ENCODE results near the gene C6orf47.
"Not testable (repeated sequence)": the region's sequence is repeated elsewhere in the genome, so short reads cannot be mapped to it uniquely, and the experiment has no call there.

The C6orf47 gene

DNA sequence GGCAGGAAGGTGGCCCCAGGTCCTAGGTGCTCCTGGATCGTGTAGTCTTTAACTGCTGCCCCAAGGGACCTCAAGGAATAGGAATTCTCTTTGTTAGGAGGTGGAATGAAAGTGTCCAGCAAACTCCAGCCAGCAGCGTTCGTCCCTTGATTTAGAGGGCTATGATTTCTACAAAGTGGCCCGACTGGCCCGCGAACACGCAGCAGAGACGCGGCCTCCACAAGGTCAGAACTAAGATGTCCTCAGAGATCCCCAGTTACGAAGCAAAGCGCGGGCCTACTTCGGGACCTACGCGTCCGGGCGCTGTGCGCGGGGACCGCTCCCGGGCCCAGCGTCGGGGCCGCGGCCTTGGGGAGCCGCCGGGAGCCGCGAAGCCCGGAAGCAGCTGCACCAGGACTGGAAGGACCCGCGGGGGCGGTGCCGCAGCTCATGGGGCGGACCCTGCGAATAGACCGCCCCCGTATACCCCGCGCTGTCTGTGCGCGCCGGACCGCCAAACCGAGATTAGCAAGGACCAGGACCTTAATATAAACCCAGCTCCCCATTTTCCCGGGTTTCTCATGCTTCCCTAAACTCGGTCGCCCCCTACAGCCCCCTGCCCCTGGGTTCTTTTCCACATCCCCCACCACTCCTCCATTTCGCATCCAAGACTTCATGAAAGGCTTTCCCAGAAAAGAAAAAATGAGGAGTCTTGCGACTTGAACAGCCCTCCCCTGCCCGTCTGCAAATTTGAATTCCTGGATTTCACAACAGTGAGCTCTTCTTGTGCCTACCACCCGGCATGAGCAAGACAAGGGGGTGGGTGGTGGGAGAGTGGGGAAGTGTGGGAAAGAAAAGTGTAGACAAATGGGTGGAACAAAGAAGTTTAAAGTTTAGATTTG, at the start of gene C6orf47:
TSS of gene C6orf47 (minus strand) at position 398 of the 881 bp plus-strand sequence. CDS start 831 bp downstream, outside the sequence.
- peak; percentile 78 for DNase-seq

DNA sequence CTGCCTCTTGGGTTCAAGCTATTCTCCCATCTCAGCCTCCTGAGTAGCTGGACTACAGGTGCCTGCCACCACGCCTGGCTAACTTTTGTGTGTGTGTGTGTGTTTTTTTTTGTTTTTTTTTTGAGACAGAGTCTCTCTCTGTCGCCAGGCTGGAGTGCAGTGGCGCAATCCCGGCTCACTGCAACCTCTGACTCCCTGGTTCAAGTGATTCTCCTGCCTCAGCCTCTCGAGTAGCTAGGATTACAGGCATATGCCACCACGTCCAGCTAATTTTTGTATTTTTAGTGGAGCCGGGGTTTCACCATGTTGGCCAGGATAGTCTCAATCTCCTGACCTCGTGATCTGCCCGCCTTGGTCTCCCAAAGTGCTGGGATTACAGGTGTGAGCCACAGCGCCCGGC, 48.6 kb upstream of the C6orf47 start:
- DNase-seq = not testable (repeated sequence)

DNA sequence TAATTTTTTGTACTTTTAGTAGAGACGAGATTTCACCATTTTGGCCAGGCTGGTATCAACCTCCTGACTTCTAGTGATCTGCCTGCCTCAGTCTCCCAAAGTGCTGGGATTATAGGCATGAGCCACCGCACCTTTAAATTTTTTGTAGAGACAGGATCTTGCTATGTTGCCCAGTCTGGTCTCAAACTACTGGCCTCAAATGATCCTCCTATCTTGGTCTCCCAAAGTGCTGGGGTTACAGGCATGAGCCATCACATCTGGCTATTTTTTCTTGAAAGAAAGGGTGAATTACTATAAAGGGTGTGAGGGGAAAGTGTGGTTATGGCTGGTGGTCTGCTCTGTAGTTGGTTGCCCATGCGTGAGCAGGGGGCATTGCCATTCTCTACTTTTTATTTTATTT, 47.6 kb upstream of the C6orf47 start:
- DNase-seq = no peak

DNA sequence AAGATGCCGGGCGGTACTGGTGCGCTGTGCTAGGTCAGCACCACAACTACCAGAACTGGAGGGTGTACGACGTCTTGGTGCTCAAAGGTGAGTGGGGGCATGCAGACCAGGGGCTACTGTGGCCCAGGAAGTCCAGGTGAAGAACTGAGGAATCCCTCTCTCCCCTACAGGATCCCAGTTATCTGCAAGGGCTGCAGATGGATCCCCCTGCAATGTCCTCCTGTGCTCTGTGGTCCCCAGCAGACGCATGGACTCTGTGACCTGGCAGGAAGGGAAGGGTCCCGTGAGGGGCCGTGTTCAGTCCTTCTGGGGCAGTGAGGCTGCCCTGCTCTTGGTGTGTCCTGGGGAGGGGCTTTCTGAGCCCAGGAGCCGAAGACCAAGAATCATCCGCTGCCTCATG, 47.1 kb upstream of the C6orf47 start:
- no peak for DNase-seq

- DNase-seq = no peak
Measured at GRCh38 chr6:31706599-31706998, 46.0 kb upstream of the C6orf47 start, which contains the start of gene LY6G6F. Gene LY6G6F, plus strand, starts transcription at chr6:31706866. Its CDS starts 41 bp downstream, at chr6:31706907.

DNA sequence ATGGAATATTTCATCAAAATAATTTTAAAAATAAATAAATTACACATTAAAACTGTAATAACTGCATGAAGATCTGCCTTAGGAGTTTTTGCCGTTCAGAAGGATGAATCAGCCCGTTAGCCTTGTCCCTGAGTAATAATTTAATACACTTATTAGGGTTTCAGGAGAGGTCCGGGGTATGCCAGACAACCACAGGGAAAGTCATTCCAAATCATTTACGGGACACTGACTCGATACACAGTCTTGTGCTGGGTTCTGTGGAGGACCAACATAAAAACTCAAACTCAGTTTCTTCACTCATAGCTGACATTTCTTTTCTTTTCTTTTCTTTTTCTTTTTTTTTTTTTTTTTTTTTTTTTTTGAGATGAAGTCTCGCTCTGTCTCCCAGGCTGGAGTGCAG, 45.4 kb upstream of the C6orf47 start:
- no peak for DNase-seq

- peak; percentile 99 for DNase-seq
Measured at GRCh38 chr6:31702819-31703716, 42.5 kb upstream of the C6orf47 start, which contains the start of gene ABHD16A. Gene ABHD16A, minus strand, starts transcription at chr6:31703324. Its CDS starts 43 bp downstream, at chr6:31703281.

GRCh38 chr6:31702405-31702818, 41.8 kb upstream of the C6orf47 start:
- no peak for DNase-seq

GRCh38 chr6:31701666-31702404, 41.3 kb upstream of the C6orf47 start:
- DNase-seq = peak; percentile 53

- no peak for DNase-seq
Measured at GRCh38 chr6:31700740-31701401, 40.3 kb upstream of the C6orf47 start.

DNA sequence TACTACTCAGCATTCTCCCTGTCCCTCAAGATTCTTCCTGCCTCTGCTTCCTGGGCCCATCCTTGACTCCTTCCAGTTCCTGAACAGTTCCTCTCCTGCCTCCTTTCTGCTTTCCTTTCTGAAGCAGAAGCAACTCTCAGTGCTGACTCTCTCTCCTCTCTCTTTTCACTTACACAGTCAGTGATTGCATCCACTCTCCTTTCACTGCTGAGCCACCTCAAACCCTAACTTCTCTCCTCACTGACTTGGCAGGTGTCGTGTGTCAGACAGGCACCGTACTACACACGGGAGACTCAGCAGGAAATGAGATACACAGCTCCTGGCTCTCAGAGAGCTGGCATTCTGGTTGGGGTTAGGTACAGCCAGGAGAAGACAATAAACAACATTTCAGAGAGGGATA, 37.0 kb upstream of the C6orf47 start:
- DNase-seq = no peak

- no peak for DNase-seq
Measured at GRCh38 chr6:31693535-31693934, 33.0 kb upstream of the C6orf47 start.

- no peak for DNase-seq
Measured at GRCh38 chr6:31692886-31693285, 32.3 kb upstream of the C6orf47 start.

DNA sequence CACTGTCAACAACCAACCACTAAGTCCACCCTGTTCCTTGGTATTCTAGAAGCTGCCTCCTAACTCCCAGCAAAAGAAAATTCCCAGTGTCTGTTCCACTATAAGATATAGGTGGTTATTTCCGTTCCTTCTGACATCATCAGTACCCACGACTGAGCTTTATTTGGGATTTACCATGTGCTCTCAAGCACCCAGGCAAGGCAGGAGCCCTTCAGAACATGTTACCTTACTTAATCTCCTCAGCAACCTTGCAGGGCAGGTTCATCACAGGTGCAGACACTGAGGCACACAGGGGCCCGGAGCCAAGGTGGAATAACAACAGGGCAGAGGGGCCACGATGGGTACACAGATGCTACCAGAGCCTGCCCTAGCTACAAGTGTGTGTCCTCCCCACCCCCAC, 31.8 kb upstream of the C6orf47 start:
- no peak for DNase-seq

DNA sequence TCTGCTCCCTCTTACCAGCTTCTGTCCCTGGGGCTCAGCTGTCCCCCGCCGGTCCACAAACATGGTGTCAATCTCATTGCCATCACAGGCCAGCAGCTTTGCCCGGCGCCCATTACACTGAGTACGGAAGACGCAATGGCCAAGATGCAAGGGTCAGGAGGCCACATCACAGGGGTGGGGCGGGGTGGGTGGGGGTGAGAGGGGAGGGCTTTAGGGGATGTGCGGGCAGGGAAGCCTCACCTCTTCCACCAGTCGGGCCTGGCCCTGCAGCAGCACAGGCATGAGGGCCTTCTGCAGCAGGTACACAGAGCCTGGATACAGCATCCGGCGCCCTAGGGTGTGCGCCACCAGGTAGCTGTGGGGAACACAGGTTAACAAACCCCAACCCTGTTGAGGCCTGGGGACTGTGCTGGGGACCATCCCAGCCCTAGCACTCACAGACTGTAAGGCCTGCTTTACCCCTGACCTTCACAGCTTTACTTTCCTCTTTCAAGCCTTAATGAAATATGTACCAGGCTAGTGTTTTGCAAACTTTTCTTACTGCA, 31.1 kb upstream of the C6orf47 start:
- DNase-seq = no peak

DNA sequence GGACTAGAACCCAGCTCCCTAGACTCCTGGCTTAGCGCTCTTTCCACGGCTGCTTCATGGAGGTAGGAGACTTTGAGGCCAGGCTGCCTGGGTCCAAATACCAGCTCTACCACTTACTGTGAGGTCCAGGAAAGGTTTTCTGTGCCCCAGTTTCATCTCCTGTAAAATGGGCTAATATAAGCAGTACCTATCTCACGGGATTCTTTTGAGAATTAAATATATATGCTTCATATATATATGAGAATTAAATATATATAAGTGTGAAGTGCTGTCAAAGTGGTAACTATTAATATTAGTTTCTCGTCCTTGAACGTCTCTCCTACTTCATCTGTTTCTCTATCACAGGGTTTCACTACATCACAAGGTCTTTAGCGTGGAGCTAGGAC, 30.5 kb upstream of the C6orf47 start:
- DNase-seq = no peak

DNA sequence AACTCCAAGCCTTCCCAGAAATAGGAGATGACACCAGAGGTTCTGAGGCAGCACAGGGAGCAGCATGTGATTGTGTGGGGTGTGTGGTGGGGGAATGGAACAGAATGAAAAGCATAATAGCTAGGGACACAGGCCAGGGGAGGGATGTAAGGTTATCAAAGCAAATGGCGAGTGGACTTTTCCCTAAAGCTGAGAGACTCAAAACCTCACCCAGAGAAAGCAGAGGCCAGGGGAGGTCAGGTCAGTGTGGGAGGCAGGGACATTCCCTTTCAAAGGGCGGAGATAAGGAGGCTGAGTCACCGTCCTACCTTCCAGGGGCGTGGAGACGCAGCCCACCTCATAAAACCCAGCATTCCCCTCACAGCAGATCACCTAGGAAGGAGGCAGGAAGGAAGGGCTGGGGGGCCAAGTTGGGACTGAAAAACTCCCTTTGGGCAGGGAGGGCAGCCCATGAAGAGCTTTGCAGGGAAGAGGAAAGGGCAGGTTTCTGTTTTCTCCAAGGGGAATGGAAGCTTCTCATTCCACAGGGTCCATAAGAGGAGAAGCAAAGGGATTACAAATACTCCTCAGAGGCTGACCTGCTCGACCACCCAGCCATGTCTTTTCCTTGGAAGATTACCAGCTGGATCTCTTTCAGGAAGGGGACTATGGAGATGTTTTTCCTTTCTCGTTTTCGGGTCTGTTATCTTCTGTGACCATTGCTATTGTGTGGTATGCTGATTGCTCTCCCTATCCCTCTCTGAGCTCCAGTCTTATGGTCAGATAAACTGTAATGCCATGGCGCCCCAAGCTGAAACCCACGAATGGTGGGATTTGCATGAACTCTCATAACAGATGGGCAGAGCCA, 29.9 kb upstream of the C6orf47 start:
- no peak for DNase-seq

DNA sequence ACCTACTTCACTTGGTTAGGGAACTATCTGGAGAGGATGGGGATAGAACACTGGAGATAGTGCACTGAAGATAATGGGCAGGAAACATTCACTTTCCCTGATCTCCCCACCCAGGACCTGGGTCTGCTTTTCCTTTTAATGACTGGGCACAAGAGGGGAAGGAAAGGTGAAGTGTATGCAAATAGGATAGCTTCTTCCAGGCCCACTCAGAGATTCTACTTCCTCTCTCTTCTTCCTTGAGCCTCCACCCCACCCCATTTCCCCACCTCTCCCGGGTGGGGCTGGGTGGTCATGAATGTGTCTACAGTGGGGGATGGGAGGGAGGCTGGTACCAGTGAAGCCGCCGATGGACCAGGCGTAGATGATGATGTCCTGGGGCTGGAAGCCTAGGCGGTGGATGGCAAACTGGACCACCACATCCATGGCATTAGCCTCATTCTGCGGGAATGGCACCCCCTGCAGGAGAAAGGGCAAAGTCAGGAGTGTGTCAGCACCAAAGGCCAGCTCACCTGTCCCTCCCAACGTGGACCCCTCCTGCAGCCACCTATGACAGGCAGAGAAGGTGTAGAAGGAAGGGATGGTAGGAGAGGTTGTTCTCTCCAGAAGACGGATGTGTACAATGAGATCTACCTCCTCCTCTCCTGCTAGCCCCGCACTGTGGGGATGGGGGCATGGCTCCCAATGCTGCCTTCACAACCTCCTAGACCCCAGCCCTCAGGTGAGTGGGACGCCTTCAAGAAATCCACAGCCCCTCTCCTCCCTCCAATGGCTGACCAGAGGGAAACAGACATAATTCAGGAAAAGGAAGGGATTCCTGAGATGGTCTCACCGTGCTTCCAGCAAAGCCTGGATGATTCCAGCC, 28.9 kb upstream of the C6orf47 start:
- no peak for DNase-seq

GRCh38 chr6:31687860-31688693, 27.5 kb upstream of the C6orf47 start:
- no peak for DNase-seq

Data from NCI-H2171 (cell line).